Trophoblast cell (in vitro differentiated cells and primary cell): Measurements from ENCODE around the gene TMEM213.
A peak's percentile ranks its signal among the peaks of the same experiment; 100 is the strongest.

ENCODE experiments used
- DNase-seq, 2 donors: peaks; one replicate each; pipeline ENCODE4 v3.0.0-alpha.2; 2016
- H2AFZ ChIP-seq: 2 replicates; pipeline ENCODE4 v1.6.1; 2013; ENCODE audit warnings: low read length, moderate library complexity, mild to moderate bottlenecking; ENCODE audit not compliant: insufficient read depth, poor library complexity
- H2AK5ac ChIP-seq: 2 replicates; pipeline ENCODE4 v1.6.1; 2013; ENCODE audit warnings: mild to moderate bottlenecking, low read length
- H2BK120ac ChIP-seq: 2 replicates; pipeline ENCODE4 v1.6.1; 2013; ENCODE audit warnings: low read length, mild to moderate bottlenecking, moderate library complexity; ENCODE audit not compliant: insufficient read depth, poor library complexity
- H2BK12ac ChIP-seq: 2 replicates; pipeline ENCODE4 v1.6.1; 2013; ENCODE audit warnings: mild to moderate bottlenecking, low read length, moderate library complexity
- H2BK5ac ChIP-seq: 2 replicates; pipeline ENCODE4 v1.6.1; 2013; ENCODE audit warnings: low read length, low read depth, moderate library complexity, mild to moderate bottlenecking; ENCODE audit not compliant: poor library complexity
- H3K14ac ChIP-seq: 2 replicates; pipeline ENCODE4 v1.6.1; 2013; ENCODE audit warnings: mild to moderate bottlenecking, low read length
- H3K18ac ChIP-seq: 2 replicates; pipeline ENCODE4 v1.6.1; 2013; ENCODE audit warnings: mild to moderate bottlenecking, low read length
- H3K23ac ChIP-seq: 2 replicates; pipeline ENCODE4 v1.6.1; 2013; ENCODE audit warnings: low read length
- H3K27ac ChIP-seq: 2 replicates; pipeline ENCODE4 v1.5.1; 2013; ENCODE audit warnings: low read depth, mild to moderate bottlenecking, inconsistent platforms, low read length, moderate library complexity
- H3K27me3 ChIP-seq: 2 replicates; pipeline ENCODE4 v1.6.1; 2013; ENCODE audit warnings: inconsistent platforms, mild to moderate bottlenecking, low read length, moderate library complexity; ENCODE audit not compliant: insufficient read depth
- H3K36me3 ChIP-seq, 2 experiments: 1 replicate in 1 of 2; 2 replicates in 1 of 2; pipeline ENCODE4 v1.6.1; 2013; ENCODE audit warnings: low read length in 2 of 2, mild to moderate bottlenecking in 2 of 2, moderate library complexity in 1 of 2; ENCODE audit not compliant: insufficient read depth in 2 of 2, control insufficient read depth in 1 of 2
- H3K4ac ChIP-seq: 2 replicates; pipeline ENCODE4 v1.6.1; 2013; ENCODE audit warnings: low read depth, mild to moderate bottlenecking, low read length, moderate library complexity
- H3K4me1 ChIP-seq, 2 experiments: 1 replicate in 1 of 2; 2 replicates in 1 of 2; pipeline ENCODE4 v1.6.1; 2013; ENCODE audit warnings: low read length in 2 of 2, mild to moderate bottlenecking in 2 of 2, moderate library complexity in 1 of 2; ENCODE audit not compliant: insufficient read depth in 2 of 2, control insufficient read depth in 1 of 2
- H3K4me2 ChIP-seq: 2 replicates; pipeline ENCODE4 v1.6.1; 2013; ENCODE audit warnings: inconsistent platforms, mild to moderate bottlenecking, low read length, moderate library complexity
- H3K4me3 ChIP-seq: 2 replicates; pipeline ENCODE4 v1.5.1; 2013; ENCODE audit warnings: mild to moderate bottlenecking, low read depth, low read length, inconsistent platforms
- H3K79me1 ChIP-seq: one replicate; pipeline ENCODE4 v1.6.1; 2013; ENCODE audit warnings: low read length
- H3K79me2 ChIP-seq: 2 replicates; pipeline ENCODE4 v1.6.1; 2013; ENCODE audit warnings: low read length, mild to moderate bottlenecking; ENCODE audit not compliant: control insufficient read depth, insufficient read depth, poor library complexity
- H3K9ac ChIP-seq: 2 replicates; pipeline ENCODE4 v1.6.1; 2013; ENCODE audit warnings: mild to moderate bottlenecking, low read length
- H3K9me3 ChIP-seq: 2 replicates; pipeline ENCODE4 v1.6.1; 2013; ENCODE audit warnings: low read depth, mild to moderate bottlenecking, control low read depth, inconsistent platforms, low read length; ENCODE audit not compliant: insufficient read depth
- H4K12ac ChIP-seq: 2 replicates; pipeline ENCODE4 v1.6.1; 2013; ENCODE audit warnings: low read depth, mild to moderate bottlenecking, low read length, moderate library complexity
- H4K8ac ChIP-seq: 2 replicates; pipeline ENCODE4 v1.6.1; 2013; ENCODE audit warnings: low read depth, mild to moderate bottlenecking, low read length, moderate library complexity
- H4K91ac ChIP-seq: one replicate; pipeline ENCODE4 v1.6.1; 2013; ENCODE audit warnings: low read depth, mild to moderate bottlenecking, low read length, moderate library complexity
- WGBS: extraction: QIAGEN DNeasy Blood & Tissue Kit; methylation state at CpG from one replicate; pipeline ENCODE4 v1.1.7; 2013; ENCODE audit warnings: missing lambda C conversion rate; ENCODE audit not compliant: insufficient read length, insufficient coverage; ENCODE audit errors: extremely low coverage; 5-methylcytosine and 5-hydroxymethylcytosine counted together

Gene TMEM213

DNA sequence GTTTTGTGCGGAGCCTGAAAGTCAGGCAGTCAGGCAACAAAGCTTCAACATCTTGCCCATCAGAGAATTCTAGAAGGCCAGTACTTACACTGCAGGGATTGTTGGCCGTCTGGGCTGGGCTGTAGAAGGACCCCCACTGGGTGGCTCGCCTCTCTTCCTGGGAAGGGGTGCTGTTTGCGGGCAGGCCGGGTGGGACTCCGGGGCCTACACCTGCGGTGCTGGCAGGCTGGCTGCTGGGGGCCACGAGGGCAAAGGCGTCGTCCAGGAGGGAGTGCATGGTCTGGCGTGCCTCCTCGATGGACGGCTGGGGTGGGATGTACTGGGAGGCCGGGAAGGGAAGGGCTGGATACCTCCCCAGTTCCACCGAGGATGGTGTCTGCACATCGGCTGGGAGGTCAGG lies 63.3 kb downstream of the TMEM213 start:
- no peak overlapping the region for H4K8ac ChIP-seq
- no peaks in the 10 kb centered on the region for H3K79me2 ChIP-seq
- H2AK5ac ChIP-seq, result no peak overlapping the region
- no peak overlapping the region for H2BK120ac ChIP-seq
- H3K27ac ChIP-seq, result no peak overlapping the region
- DNase-seq, result no peak
- no peak overlapping the region for H3K4me2 ChIP-seq
- H3K18ac ChIP-seq, result no peak overlapping the region
- H3K23ac ChIP-seq, result no peak overlapping the region
- no peak overlapping the region for H4K91ac ChIP-seq
- H3K36me3 ChIP-seq, result peaks cover 18 to 29% of the 10 kb centered on the region in 2 experiments
- peaks cover 2% of the 10 kb centered on the region for H3K9me3 ChIP-seq
- no peak overlapping the region for H4K12ac ChIP-seq
- H3K79me1 ChIP-seq, result no peaks in the 10 kb centered on the region
- no peak overlapping the region for H3K9ac ChIP-seq
- no peak overlapping the region for H3K4me3 ChIP-seq
- H2AFZ ChIP-seq, result no peak overlapping the region
- H2BK12ac ChIP-seq, result no peak overlapping the region
- no peak overlapping the region for H3K4ac ChIP-seq
- H3K14ac ChIP-seq, result no peak overlapping the region
- H2BK5ac ChIP-seq, result no peak overlapping the region
- WGBS, result no CpG with 5 or more reads among the region's 16 CpGs
- H3K27me3 ChIP-seq, result no peaks in the 10 kb centered on the region
- no peaks in the 10 kb centered on the region for H3K4me1 ChIP-seq

DNA sequence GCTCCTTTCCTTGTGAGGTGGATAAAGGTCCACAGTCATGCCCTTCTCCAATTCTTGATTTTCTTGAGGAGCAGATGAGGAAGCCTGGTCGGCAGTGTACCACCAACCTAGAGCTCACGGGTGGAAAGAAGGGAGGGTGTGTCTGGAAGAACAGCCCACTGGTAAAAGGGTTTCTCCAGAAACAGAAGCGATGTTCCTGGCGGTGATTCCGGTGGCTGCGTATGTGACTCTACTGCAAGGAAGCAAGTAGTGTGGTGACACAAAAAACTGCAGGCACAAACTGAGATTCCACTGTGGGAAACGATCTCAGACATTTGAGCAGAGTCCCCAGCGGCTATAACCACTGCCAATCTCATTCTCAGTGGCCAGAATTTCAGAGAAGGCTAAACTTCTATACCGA lies 66.1 kb downstream of the TMEM213 start:
- Histone ChIP-seq H4K8ac (no peak overlapping the region), H3K4me2 (no peak overlapping the region), H3K4me1 (no peaks in the 10 kb centered on the region), H3K9ac (no peak overlapping the region), H3K79me2 (no peaks in the 10 kb centered on the region), H2AK5ac (no peak overlapping the region), H3K9me3 (peaks cover 2% of the 10 kb centered on the region), H3K14ac (no peak overlapping the region), H3K36me3 (peaks cover 29 to 37% of the 10 kb centered on the region in 2 experiments), H4K12ac (no peak overlapping the region), H3K18ac (no peak overlapping the region), H2BK12ac (no peak overlapping the region), H2AFZ (no peak overlapping the region), H3K27ac (no peak overlapping the region), H2BK5ac (no peak overlapping the region), H3K4ac (no peak overlapping the region), H3K4me3 (no peak overlapping the region), H3K23ac (no peak overlapping the region), H3K27me3 (no peaks in the 10 kb centered on the region), H2BK120ac (no peak overlapping the region), H3K79me1 (no peaks in the 10 kb centered on the region), H4K91ac (no peak overlapping the region)
- no CpG with 5 or more reads among the region's 9 CpGs for WGBS
- no peak for DNase-seq

DNA sequence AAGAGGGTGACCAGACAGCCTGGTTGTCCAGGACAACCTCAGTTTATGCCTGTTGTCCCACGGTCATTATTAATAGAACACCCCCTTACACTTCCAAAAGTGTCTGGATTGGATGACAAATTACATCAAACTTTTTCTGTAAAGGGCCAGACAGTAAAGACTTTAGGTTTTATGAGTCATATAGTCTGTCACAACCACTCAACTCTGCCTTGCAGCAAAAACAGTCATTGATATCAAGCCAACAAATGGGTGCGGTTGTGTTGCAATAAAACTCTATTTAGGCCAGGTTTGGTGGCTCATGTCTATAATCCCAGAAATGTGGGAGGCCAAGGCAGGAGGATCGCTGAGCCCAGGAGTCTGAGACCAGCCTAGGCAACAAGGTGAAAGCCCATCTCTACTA lies 66.9 kb downstream of the TMEM213 start:
- Histone ChIP-seq H3K4me3 (no peak overlapping the region), H2BK120ac (no peak overlapping the region), H2BK12ac (no peak overlapping the region), H2AFZ (no peak overlapping the region), H3K27me3 (no peaks in the 10 kb centered on the region), H3K14ac (no peak overlapping the region), H3K4ac (no peak overlapping the region), H3K79me2 (no peaks in the 10 kb centered on the region), H4K91ac (no peak overlapping the region), H4K12ac (no peak overlapping the region), H3K23ac (no peak overlapping the region), H2BK5ac (no peak overlapping the region), H3K9ac (no peak overlapping the region), H4K8ac (no peak overlapping the region), H3K9me3 (peaks cover 2% of the 10 kb centered on the region), H3K27ac (no peak overlapping the region), H3K79me1 (no peaks in the 10 kb centered on the region), H3K4me2 (no peak overlapping the region), H3K4me1 (no peaks in the 10 kb centered on the region), H3K36me3 (peaks cover 36 to 42% of the 10 kb centered on the region in 2 experiments), H2AK5ac (no peak overlapping the region), H3K18ac (no peak overlapping the region)
- WGBS, result no CpG with 5 or more reads among the region's 3 CpGs
- DNase-seq, result peak; percentile 51 to 53

DNA sequence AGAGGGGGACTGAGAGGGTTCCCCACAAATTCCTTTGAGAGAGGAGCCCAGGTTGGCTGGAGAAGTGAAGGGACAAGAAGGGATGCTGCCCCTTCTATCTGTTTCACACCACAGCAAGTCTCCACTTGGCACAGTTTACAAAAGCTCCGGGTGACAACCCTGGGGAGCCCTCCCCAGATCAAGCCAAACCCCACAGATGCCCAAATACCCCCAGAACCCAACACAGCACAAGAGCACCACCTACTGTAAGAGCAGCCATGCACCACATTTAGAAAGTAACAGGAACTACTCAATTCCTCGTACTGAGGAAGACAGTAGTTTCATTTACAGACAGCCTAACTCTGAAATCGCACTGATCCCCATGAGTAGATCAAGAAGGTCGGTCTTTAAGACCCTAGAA lies 68.0 kb downstream of the TMEM213 start:
- no peak overlapping the region for H3K27ac ChIP-seq
- H3K36me3 ChIP-seq, result peaks cover 41 to 45% of the 10 kb centered on the region in 2 experiments

More for the DNA sequence above, 68.0 kb downstream of the TMEM213 start:
- Histone ChIP-seq H3K27me3 (no peaks in the 10 kb centered on the region), H2BK5ac (no peak overlapping the region), H2BK12ac (no peak overlapping the region), H2BK120ac (no peak overlapping the region), H4K12ac (no peak overlapping the region), H3K4me3 (no peak overlapping the region), H3K4ac (no peak overlapping the region), H3K14ac (no peak overlapping the region), H4K8ac (no peak overlapping the region), H3K18ac (no peak overlapping the region), H3K4me1 (no peaks in the 10 kb centered on the region), H4K91ac (no peak overlapping the region), H3K79me1 (no peaks in the 10 kb centered on the region), H2AK5ac (no peak overlapping the region), H3K4me2 (no peak overlapping the region), H3K79me2 (no peaks in the 10 kb centered on the region), H3K23ac (no peak overlapping the region), H3K9me3 (peaks cover 2% of the 10 kb centered on the region), H2AFZ (no peak overlapping the region), H3K9ac (no peak overlapping the region)
- no CpG with 5 or more reads among the region's 4 CpGs for WGBS
- no peak for DNase-seq
